Activated T-helper 1 cell treated with Interleukin-2 at 50 U/mL for 16 hours (primary cell): ENCODE data around the gene ANXA3.

Experiments
- DNase-seq: peaks from one replicate; pipeline ENCODE4 v3.0.0-alpha.2; 2020; ENCODE audit warnings: low read depth

The ANXA3 gene

DNA sequence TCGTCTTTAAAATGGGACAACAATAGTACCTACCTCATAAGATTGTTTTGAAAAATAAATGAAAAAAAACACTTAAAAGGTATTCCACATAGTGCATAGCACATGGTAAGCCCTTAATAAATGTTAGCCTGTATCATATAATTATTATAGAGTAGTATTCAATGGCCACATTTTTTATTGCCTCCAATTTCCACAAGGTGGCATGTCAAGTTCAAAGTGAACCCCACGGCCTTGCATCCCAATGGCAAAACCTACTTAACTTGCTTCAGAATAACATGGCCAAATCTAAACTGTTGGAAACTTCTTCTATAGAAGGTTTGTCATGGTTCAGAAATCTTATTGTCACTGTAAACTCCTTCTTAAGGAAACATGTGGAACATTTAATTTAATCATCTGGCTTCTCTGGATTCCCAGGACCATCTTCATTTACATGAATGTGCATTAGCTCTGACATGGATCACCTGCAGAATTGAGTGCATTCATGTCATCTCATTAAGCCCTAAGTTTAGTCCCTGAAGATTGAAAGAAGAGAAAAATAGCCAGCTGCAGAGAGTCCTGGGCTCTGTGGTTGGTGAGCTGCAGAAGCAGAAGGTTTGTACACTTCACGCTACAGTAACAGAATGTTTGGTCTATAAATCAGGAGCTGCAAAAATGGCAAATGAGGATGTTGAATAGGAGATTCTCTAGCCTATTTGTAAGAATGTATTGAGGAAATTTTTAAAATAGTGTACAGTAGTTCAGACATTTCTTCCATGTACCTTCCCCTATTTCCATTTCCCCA, 61.0 kb downstream of the ANXA3 start:
- no peak for DNase-seq

GRCh38 chr4:78613522-78614321, 62.2 kb downstream of the ANXA3 start:
- DNase-seq, result no peak

- no peak for DNase-seq
These were observed 64.5 kb downstream of the ANXA3 start for GRCh38 chr4:78616046-78616498.

DNA sequence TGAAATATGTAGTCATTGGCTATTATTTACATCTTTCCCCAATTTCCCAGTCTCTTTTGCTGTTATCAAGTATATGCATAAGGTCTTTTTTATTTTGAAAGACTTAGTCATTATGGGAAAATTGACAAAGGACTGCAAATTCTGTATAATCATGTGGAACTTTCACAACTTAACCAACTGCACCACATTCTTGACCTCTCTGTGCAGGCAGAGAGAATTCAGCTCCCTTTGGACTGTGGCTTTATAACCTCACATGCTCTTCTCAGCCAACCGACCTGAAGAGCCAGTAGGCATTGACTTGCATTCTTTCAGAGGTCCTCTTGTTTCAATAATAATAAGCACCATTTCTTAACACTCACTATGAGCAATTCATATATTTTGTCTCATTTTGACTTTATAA, 66.9 kb downstream of the ANXA3 start:
- no peak for DNase-seq

DNA sequence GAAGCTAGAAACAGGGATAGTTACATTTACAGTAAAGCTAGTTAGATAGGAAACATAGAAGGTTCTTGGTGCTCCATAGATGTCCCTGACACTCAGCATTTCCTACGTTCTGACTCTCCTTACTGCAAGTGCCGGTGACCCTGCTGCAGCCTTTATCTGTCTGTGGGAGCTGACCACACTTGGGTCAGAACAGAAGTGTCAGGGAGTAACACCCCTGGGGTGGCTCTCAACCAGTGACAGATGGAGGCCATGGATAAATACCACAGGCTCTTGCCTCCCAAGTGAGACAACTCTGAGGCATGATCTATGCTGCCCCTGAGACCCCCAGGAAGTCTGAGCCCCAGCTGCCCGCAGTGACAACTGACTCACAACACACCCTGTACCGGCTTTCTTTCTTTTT, 69.8 kb downstream of the ANXA3 start:
- no peak for DNase-seq

GRCh38 chr4:78622253-78622979, 70.8 kb downstream of the ANXA3 start:
- DNase-seq, result no peak

GRCh38 chr4:78624048-78624447, 72.5 kb downstream of the ANXA3 start:
- DNase-seq, result no peak

- DNase-seq, result no peak
These were observed 73.5 kb downstream of the ANXA3 start for GRCh38 chr4:78625073-78625472.

DNA sequence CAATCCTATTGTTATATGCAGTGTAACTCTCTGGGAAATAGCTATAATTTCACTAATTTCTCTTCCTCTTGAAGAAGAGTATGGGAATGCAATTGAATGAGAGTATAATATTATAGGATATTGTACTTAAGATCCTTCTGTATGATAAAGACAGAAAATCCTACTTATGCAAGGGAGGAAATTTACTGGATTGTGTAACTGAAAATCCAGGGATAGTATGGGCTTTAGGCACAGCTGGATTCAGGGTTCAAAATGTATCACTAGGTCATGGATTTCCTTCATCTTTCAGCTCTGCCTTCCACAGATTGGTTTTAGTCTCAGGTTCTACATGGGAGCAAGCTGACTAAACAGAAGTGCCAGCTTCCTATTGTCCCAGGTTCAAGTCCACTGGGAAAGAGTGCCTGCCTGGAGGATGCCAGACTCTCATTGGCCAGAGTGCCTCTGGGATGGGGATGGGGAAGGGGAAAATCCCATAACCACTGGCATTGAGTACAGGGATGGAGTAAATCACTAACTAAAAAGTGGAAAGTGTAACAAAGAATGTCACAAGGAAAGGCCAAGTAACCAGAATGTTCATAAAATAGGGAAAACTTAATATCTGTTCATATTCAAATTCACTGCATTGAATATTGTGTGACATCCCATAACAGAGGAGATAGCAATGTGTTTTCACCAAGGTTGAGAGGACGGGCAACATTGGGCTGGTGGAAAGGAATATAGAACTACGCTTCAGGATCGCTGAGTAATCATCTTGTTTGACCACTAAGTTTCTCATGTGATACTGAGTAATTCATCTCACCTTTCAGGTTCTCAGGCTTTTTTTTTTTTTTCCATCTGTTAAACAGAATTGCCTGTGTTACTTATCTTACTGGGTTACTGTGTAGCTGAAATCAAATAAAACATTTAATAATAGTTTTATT, 75.7 kb downstream of the ANXA3 start:
- no peak for DNase-seq

- no peak for DNase-seq
These were observed 76.6 kb downstream of the ANXA3 start for GRCh38 chr4:78627966-78628678.

- DNase-seq, result no peak
These were observed 78.5 kb downstream of the ANXA3 start for GRCh38 chr4:78629991-78630541.

DNA sequence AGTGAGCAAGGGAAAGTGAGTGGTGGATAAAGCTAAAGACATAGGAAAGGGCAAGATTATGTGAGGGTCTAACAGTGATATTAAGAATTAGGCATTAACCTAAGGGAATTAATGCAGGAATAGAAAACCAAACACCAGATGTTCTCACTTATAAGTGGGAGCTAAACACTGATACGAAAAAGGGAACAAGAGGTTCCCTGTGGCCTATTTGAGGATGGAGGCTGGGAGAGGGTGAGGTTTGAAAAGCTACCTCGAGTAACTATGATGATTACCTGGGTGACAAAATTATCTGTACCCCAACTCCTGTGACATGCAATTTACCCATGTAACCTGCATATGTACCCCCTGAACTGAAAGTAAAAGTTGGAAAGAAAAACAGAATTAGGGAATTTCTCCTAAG, 79.0 kb downstream of the ANXA3 start:
- no peak for DNase-seq

GRCh38 chr4:78634011-78634664, 82.6 kb downstream of the ANXA3 start:
- no peak for DNase-seq

- DNase-seq, result no peak
These were observed 87.0 kb downstream of the ANXA3 start for GRCh38 chr4:78638337-78639172.

DNA sequence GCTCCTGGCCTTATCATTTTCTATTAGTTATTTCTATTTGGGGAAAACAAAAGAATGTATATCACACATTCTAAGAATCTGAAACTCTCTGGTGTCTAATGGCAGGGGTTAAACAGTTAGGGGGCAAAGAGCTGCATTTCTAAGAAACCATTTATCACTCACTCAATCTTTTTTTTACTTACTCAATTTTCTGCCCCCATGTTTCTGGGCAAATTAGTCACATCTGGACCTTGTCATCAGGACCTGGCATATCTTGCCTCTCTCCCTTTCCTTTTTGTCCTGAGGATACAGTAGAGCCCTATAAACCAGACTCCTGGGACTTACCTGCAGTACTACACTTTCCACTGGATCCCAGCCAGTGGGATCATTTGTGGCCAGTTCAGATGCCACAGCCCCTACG, 89.1 kb downstream of the ANXA3 start:
- DNase-seq, result no peak

- no peak for DNase-seq
These were observed 91.4 kb downstream of the ANXA3 start for GRCh38 chr4:78642934-78643333.

- DNase-seq, result no peak
These were observed 92.6 kb downstream of the ANXA3 start for GRCh38 chr4:78644063-78644691.

DNA sequence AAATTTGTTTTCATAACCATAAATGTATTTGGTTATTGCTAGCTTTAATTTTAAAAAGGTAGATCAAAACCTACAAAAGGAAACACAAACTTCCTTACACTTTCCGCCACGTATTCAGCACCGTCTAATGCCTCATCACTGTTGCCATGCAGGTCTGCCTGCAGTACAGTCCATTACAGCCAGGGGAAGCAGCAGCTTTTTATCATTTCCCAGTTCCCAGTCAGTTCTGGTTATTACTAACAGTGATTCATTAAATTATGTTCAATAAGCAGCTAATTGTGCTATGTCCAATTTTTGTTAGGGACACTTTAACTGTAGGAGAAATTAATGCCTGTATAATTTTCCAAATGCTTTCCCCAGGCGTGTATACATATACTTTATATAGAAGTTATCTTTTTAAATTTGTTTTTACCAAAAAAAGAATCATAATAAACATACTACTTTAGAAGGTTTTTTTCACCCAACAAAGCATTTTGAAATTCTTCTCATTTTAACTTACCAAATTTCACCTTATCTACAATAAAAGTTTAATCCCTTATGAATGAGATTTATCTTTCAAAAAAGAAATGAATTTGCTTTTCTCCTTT, 93.3 kb downstream of the ANXA3 start:
- no peak for DNase-seq
